Stomach (tissue), 9 donors: ENCODE data around the gene PARD3. TPM values are rescaled to one million over a fixed set of nuclear protein-coding genes. Genes with fewer than 3 reads are reported as not detected.

Experiments used
- DNase-seq, 2 donors: peaks; one replicate each; pipeline versions ENCODE4 v3.0.0 to v3.0.0-alpha.2; 2013 to 2019
- H3K27ac ChIP-seq, 5 donors: fragments of 200-600 bp in 4 of 5; sonication (generic) in 4 of 5; one replicate each; pipeline ENCODE4 v1.5.1; 2013 to 2019; ENCODE audit warnings: mild to moderate bottlenecking in 1 of 5, moderate library complexity in 1 of 5
- H3K27me3 ChIP-seq, 3 donors: fragments of 200-600 bp; sonication (generic); one replicate each; pipeline ENCODE4 v1.5.1; 2017 to 2019; ENCODE audit warnings: mixed run types in 1 of 3
- H3K36me3 ChIP-seq, 4 donors: fragments of 200-600 bp; sonication (generic); 1 replicate in 3 of 4; 2 replicates in 1 of 4; pipeline ENCODE4 v1.5.1; 2016 to 2019
- H3K4me1 ChIP-seq, 4 donors: fragments of 200-600 bp; sonication (generic); one replicate each; pipeline ENCODE4 v1.5.1; 2016 to 2019
- H3K4me3 ChIP-seq, 4 donors: fragments of 200-600 bp; sonication (generic) in 3 of 4; one replicate each; pipeline ENCODE4 v1.5.1; 2016 to 2019; ENCODE audit warnings: mild to moderate bottlenecking in 1 of 4
- H3K9me3 ChIP-seq, 4 donors: fragments of 200-600 bp; sonication (generic); one replicate each; pipeline ENCODE4 v1.5.1; 2016 to 2019
- EP300 ChIP-seq: sonication (generic); formaldehyde crosslinking; IDR thresholded peaks from one replicate; pipeline ENCODE4 v1.6.1; 2017; ENCODE audit warnings: antibody characterized with exemption
- POLR2A ChIP-seq, 4 donors: fragments of 450-650 bp; IDR thresholded peaks; one replicate each; pipeline ENCODE4 v1.6.1; 2016; ENCODE audit warnings: antibody characterized with exemption in 4 of 4, control low read depth in 2 of 4, mild to moderate bottlenecking in 1 of 4, moderate library complexity in 1 of 4
- POLR2AphosphoS5 ChIP-seq, 3 donors: sonication (generic); formaldehyde crosslinking; IDR thresholded peaks; one replicate each; pipeline ENCODE4 v1.6.1; 2016; ENCODE audit warnings: antibody characterized with exemption in 3 of 3
- WGBS, 5 donors: extraction: QIAGEN DNeasy Blood & Tissue Kit in 3 of 5; methylation state at CpG; one replicate each; pipeline versions ENCODE4 v1.1.5 to v1.1.7; 2013 to 2018; 5-methylcytosine and 5-hydroxymethylcytosine counted together
- intact Hi-C: fragments of 100-400 bp; cut with DNase I; formaldehyde crosslinking; loops from one replicate; pipeline ENCODE4 v1.15.1; 2023; ENCODE audit warnings: low total_unique reads
- polyA plus RNA-seq, 3 donors: library from polyadenylated mRNA; stranded (reverse); fragments of 200-250 nt; gene quantifications; one replicate each; pipeline ENCODE4 v1.2.3, GENCODE V29; 2013
- total RNA-seq, 5 donors: library from RNA; depleted of rRNA; stranded (reverse); fragments of >200 nt; gene quantifications; one replicate each; pipeline versions ENCODE4 v1.1.0 to v1.2.3, GENCODE V29; 2014 to 2016
- TF ChIP-seq, protein P1 (sequence below), 7 experiments: fragments of 450-650 bp in 4 of 7; fragments of 200-600 bp in 3 of 7; sonication (generic) in 3 of 7; IDR thresholded peaks; one replicate each; pipeline ENCODE4 v1.5.1; 2016 to 2019; ENCODE audit warnings: antibody characterized with exemption in 7 of 7, control low read depth in 2 of 7, mild to moderate bottlenecking in 1 of 7
- donor health status: healthy with polysubstance abuse.
- donor health status: Bipolar disorder and iron deficiency.
- donor health status: healthy.

The PARD3 gene
- total and polyA plus RNA-seq, 8 donors: 13.7 to 118 (median 31.8) TPM

- Histone ChIP-seq H3K4me1 (no peaks in the 10 kb centered on the region), H3K4me3 (no peak overlapping the region), H3K27me3 (no peaks in the 10 kb centered on the region), H3K9me3 (peaks cover 0 to 11% (median 8%) of the 10 kb centered on the region in 4 donors), H3K27ac (no peak overlapping the region), H3K36me3 (no peaks in the 10 kb centered on the region)
- DNase-seq: no peak
- WGBS, 5 donors: 85 to 94% (median 90%) methylated on average over 6 of the region's 6 CpGs
- intact Hi-C loops: no loop called here
- TF ChIP-seq POLR2A (IDR thresholded peaks at IDR 0.05) (no peak), POLR2AphosphoS5 (IDR thresholded peaks at IDR 0.05) (no peak), EP300 (no peak)
- TF ChIP-seq, protein P1, sequence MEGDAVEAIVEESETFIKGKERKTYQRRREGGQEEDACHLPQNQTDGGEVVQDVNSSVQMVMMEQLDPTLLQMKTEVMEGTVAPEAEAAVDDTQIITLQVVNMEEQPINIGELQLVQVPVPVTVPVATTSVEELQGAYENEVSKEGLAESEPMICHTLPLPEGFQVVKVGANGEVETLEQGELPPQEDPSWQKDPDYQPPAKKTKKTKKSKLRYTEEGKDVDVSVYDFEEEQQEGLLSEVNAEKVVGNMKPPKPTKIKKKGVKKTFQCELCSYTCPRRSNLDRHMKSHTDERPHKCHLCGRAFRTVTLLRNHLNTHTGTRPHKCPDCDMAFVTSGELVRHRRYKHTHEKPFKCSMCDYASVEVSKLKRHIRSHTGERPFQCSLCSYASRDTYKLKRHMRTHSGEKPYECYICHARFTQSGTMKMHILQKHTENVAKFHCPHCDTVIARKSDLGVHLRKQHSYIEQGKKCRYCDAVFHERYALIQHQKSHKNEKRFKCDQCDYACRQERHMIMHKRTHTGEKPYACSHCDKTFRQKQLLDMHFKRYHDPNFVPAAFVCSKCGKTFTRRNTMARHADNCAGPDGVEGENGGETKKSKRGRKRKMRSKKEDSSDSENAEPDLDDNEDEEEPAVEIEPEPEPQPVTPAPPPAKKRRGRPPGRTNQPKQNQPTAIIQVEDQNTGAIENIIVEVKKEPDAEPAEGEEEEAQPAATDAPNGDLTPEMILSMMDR (IDR thresholded peaks at IDR 0.05): no peak
These were observed 723.4 kb downstream of the PARD3 start for GRCh38 chr10:34091635-34092195.

DNA sequence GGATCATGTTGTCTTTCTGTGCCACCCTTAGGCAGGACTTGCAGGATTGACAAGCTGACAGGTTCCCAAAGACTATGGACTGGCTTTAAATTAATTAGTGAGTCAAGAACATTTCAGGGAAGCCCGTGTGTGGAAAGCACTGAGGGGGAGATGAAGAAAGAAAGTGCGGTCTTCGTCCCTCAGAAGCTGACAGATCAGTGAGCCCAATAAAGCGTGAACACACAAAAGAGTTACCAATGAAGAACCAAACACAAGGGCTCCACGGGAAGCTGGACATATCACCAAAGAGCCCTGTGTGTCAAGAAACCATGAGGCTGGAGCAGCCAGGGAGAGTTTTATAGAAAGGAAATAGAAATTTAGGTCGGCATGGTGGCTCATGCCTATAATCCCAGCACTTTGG is 725.8 kb downstream of the PARD3 start:
- 90 to 94% (median 94%) methylated on average over 6 of the region's 6 CpGs for WGBS, 5 donors
- no peaks in the 10 kb centered on the region for H3K4me1 ChIP-seq
- H3K36me3 ChIP-seq: no peaks in the 10 kb centered on the region
- no peak for TF ChIP-seq POLR2AphosphoS5 (IDR thresholded peaks at IDR 0.05)
- no peak for TF ChIP-seq POLR2A (IDR thresholded peaks at IDR 0.05)
- TF ChIP-seq, protein P1 (IDR thresholded peaks at IDR 0.05): no peak
- no peak for TF ChIP-seq EP300
- intact Hi-C loops: no loop called here
- no peak overlapping the region for H3K27ac ChIP-seq
- H3K27me3 ChIP-seq: no peaks in the 10 kb centered on the region
- H3K4me3 ChIP-seq: no peak overlapping the region
- peaks cover 0 to 7% (median 2%) of the 10 kb centered on the region in 4 donors for H3K9me3 ChIP-seq
- DNase-seq: no peak

GRCh38 chr10:34088208-34088794 is 726.8 kb downstream of the PARD3 start:
- H3K9me3 ChIP-seq: peaks cover 0 to 13% (median 6%) of the 10 kb centered on the region in 4 donors
- WGBS, 5 donors: 92 to 95% (median 93%) methylated on average over 9 of the region's 9 CpGs
- TF ChIP-seq POLR2A (IDR thresholded peaks at IDR 0.05): no peak
- TF ChIP-seq, protein P1 (IDR thresholded peaks at IDR 0.05): no peak
- no peak for TF ChIP-seq POLR2AphosphoS5 (IDR thresholded peaks at IDR 0.05)
- TF ChIP-seq EP300: no peak

DNA sequence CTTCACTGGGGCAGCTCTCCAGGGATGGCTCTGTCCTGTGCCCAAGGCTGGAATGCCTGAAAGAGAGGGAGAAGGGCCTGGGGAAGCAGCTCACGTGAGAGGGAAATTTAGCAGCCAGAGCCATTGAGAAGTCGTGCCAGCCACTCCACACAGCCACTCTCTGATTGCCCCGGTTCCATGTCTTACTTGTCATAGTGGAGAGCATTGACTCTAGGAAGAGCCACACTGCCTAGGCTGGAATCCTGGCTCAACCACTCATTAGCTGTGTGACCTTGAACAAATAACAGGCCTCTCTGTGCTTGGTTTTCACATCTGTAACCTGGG is 728.0 kb downstream of the PARD3 start:
- WGBS, 5 donors: 87 to 94% (median 92%) methylated on average over 3 of the region's 3 CpGs
- TF ChIP-seq, protein P1 (IDR thresholded peaks at IDR 0.05): no peak
- TF ChIP-seq POLR2AphosphoS5 (IDR thresholded peaks at IDR 0.05) (no peak), EP300 (no peak), POLR2A (IDR thresholded peaks at IDR 0.05) (no peak)
- H3K36me3 ChIP-seq: no peaks in the 10 kb centered on the region
- intact Hi-C loops: no loop called here
- H3K9me3 ChIP-seq: peaks cover 0 to 17% (median 7%) of the 10 kb centered on the region in 4 donors
- no peaks in the 10 kb centered on the region for H3K27me3 ChIP-seq
- no peak overlapping the region for H3K4me3 ChIP-seq
- H3K27ac ChIP-seq: no peak overlapping the region
- H3K4me1 ChIP-seq: no peaks in the 10 kb centered on the region
- DNase-seq: no peak

More at GRCh38 chr10:34088208-34088794, 726.8 kb downstream of the PARD3 start:
- H3K4me1 ChIP-seq: no peaks in the 10 kb centered on the region
- intact Hi-C loops: no loop called here
- H3K27ac ChIP-seq: no peak overlapping the region
- no peak for DNase-seq
- no peaks in the 10 kb centered on the region for H3K27me3 ChIP-seq
- H3K4me3 ChIP-seq: no peak overlapping the region
- no peaks in the 10 kb centered on the region for H3K36me3 ChIP-seq
